BE2C (cell line): ENCODE data around the gene OTOP2.
A peak's percentile ranks its signal among the peaks of the same experiment; 100 is the strongest.
"Not testable (repeated sequence)": the region's sequence is repeated elsewhere in the genome, so short reads cannot be mapped to it uniquely, and the experiment has no call there.

Experiments used
- DNase-seq: peaks from one replicate; pipeline ENCODE4 v3.0.0-alpha.2; 2020
- H3K27me3 ChIP-seq: fragments of 250-450 bp; sonication (Bioruptor Pico); 2 replicates; pipeline ENCODE4 v1.5.1; 2020; ENCODE audit warnings: mild to moderate bottlenecking
- H3K36me3 ChIP-seq: fragments of 250-450 bp; sonication (Bioruptor Pico); 2 replicates; pipeline ENCODE4 v1.5.1; 2020; ENCODE audit warnings: mild to moderate bottlenecking
- H3K4me1 ChIP-seq: fragments of 250-450 bp; sonication (Bioruptor Pico); 2 replicates; pipeline ENCODE4 v1.5.1; 2020
- H3K4me3 ChIP-seq: 2 replicates; pipeline ENCODE4 v1.5.1; 2011; ENCODE audit warnings: low read depth, low read length
- H3K9me3 ChIP-seq: fragments of 250-450 bp; sonication (Bioruptor Pico); 2 replicates; pipeline ENCODE4 v1.5.1; 2020
- CTCF ChIP-seq: IDR thresholded peaks from 2 replicates; pipeline ENCODE4 v1.5.1; 2012; ENCODE audit warnings: mild to moderate bottlenecking, low read depth, low read length

OTOP2 gene

GRCh38 chr17:74900208-74900607 is 23.9 kb upstream of the OTOP2 start:
- no peak overlapping the region for H3K4me3 ChIP-seq
- H3K36me3 ChIP-seq, result no peaks in the 10 kb centered on the region
- no peaks in the 10 kb centered on the region for H3K4me1 ChIP-seq
- DNase-seq, result no peak
- peaks cover 15% of the 10 kb centered on the region for H3K27me3 ChIP-seq
- TF ChIP-seq CTCF, result no peak
- H3K9me3 ChIP-seq, result no peaks in the 10 kb centered on the region

- TF ChIP-seq CTCF, result no peak
- Histone ChIP-seq H3K27me3 (peaks cover 5% of the 10 kb centered on the region), H3K4me1 (no peaks in the 10 kb centered on the region), H3K36me3 (no peaks in the 10 kb centered on the region), H3K4me3 (no peak overlapping the region), H3K9me3 (no peaks in the 10 kb centered on the region)
- no peak for DNase-seq
These were observed 22.5 kb upstream of the OTOP2 start for GRCh38 chr17:74901353-74902135.

GRCh38 chr17:74903034-74903433 is 21.0 kb upstream of the OTOP2 start:
- Histone ChIP-seq H3K27me3 (no peaks in the 10 kb centered on the region), H3K36me3 (no peaks in the 10 kb centered on the region), H3K9me3 (no peaks in the 10 kb centered on the region; the same call in 1 of the 2 replicates), H3K4me3 (no peak overlapping the region), H3K4me1 (no peaks in the 10 kb centered on the region)
- TF ChIP-seq CTCF, result no peak
- DNase-seq, result no peak

- no peak for TF ChIP-seq CTCF
- Histone ChIP-seq H3K4me1 (no peaks in the 10 kb centered on the region), H3K27me3 (no peaks in the 10 kb centered on the region), H3K9me3 (no peaks in the 10 kb centered on the region; the same call in 1 of the 2 replicates), H3K36me3 (no peaks in the 10 kb centered on the region), H3K4me3 (no peak overlapping the region)
- no peak for DNase-seq
These were observed 20.4 kb upstream of the OTOP2 start for GRCh38 chr17:74903671-74904070.

GRCh38 chr17:74904687-74905409 is 19.2 kb upstream of the OTOP2 start:
- no peaks in the 10 kb centered on the region for H3K27me3 ChIP-seq
- no peak overlapping the region for H3K4me3 ChIP-seq
- H3K36me3 ChIP-seq, result no peaks in the 10 kb centered on the region
- H3K9me3 ChIP-seq, result no peaks in the 10 kb centered on the region; the same call in 1 of the 2 replicates
- no peak for TF ChIP-seq CTCF
- H3K4me1 ChIP-seq, result no peaks in the 10 kb centered on the region
- no peak for DNase-seq

GRCh38 chr17:74906214-74906793 is 17.8 kb upstream of the OTOP2 start:
- H3K9me3 ChIP-seq, H3K36me3 ChIP-seq, H3K27me3 ChIP-seq, H3K4me1 ChIP-seq, H3K4me3 ChIP-seq: not testable (repeated sequence)
- peak; percentile 45 for DNase-seq
